Stimulated activated CD4-positive, alpha-beta T cell treated with anti-CD3 and anti-CD28 coated beads, Interleukin-12 subunit alpha, Interleukin-12 subunit beta, amount 100 ng/mL, for 24 hours (primary cell): Measurements from ENCODE around the gene PKN2.
"Not testable (repeated sequence)": the region's sequence is repeated elsewhere in the genome, so short reads cannot be mapped to it uniquely, and the experiment has no call there.

ENCODE experiments used
- DNase-seq, 2 experiments: peaks; one replicate each; pipeline ENCODE4 v3.0.0-alpha.2; 2020; ENCODE audit warnings: low read depth in 2 of 2

The PKN2 gene

GRCh38 chr1:88877911-88878310 lies 193.8 kb downstream of the PKN2 start:
- no peak for DNase-seq

GRCh38 chr1:88878731-88879130 lies 194.7 kb downstream of the PKN2 start:
- DNase-seq, result no peak

DNA sequence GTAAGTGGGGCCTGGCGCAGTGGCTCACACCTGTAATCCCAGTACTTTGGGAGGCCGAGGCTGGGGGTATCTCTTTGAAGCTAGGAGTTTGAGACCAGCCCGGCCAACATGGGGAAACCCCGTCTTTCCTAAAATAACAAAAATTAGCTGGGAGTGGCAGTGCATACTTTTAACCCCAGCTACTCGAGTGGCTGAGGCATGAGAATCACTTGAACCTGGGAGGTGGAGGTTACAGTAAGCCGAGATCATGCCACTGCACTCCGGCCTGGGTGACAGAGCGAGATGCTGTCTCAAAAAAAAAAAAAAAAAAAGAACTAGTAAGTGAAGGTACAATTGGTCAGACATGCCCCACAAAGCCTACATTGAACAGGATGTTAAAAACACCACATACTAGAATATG lies 196.6 kb downstream of the PKN2 start:
- DNase-seq, result not testable (repeated sequence)

DNA sequence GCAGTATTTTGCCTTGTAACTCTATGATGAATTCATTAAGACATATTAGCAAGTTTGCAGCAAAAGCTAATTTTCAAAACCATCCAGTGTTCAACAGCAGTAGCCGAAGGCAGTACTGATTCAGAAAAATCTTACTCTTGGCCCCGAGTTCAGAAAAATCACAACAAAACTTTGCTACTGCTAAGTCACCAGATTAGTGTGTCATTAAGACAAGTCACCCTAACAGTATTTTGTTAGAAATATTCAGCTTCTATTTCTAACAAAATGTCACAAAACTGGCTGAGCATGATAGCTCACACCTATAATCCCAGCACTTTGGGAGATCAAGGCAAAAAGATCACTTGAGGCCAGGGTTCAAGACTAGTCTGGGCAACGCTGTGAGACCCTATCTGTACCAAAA lies 199.1 kb downstream of the PKN2 start:
- no peak for DNase-seq
